Suprapubic skin (tissue), 4 donors: Measurements from ENCODE around the gene ZCCHC13.

Source experiments
- CTCF ChIP-seq, 2 donors: fragments of 200-600 bp in 1 of 2; fragments of 450-650 bp in 1 of 2; sonication (generic) in 1 of 2; IDR thresholded peaks; one replicate each; pipeline ENCODE4 v1.5.1; 2016 to 2019; ENCODE audit warnings: antibody characterized with exemption in 2 of 2, mild to moderate bottlenecking in 1 of 2, moderate library complexity in 1 of 2
- EP300 ChIP-seq: sonication (generic); formaldehyde crosslinking; IDR thresholded peaks from one replicate; pipeline ENCODE4 v1.6.1; 2017; ENCODE audit warnings: antibody characterized with exemption
- POLR2A ChIP-seq, 2 donors: fragments of 450-650 bp; IDR thresholded peaks; one replicate each; pipeline ENCODE4 v1.6.1; 2017; ENCODE audit warnings: antibody characterized with exemption in 2 of 2, mild to moderate bottlenecking in 2 of 2, moderate library complexity in 2 of 2
- POLR2AphosphoS5 ChIP-seq, 3 donors: sonication (generic); formaldehyde crosslinking; IDR thresholded peaks; one replicate each; pipeline ENCODE4 v1.6.1; 2017; ENCODE audit warnings: antibody characterized with exemption in 3 of 3

GRCh38 chrX:74277846-74278245, 26.1 kb upstream of the ZCCHC13 start:
- no peak for TF ChIP-seq CTCF (IDR thresholded peaks at IDR 0.05)
- no peak for TF ChIP-seq POLR2A (IDR thresholded peaks at IDR 0.05)
- no peak for TF ChIP-seq EP300
- TF ChIP-seq POLR2AphosphoS5 (IDR thresholded peaks at IDR 0.05), result no peak
